Measurements from ENCODE around the gene DNMT1. TPM values are rescaled to one million over a fixed set of nuclear protein-coding genes. Genes with fewer than 3 reads are reported as not detected.

The DNMT1 gene
- total RNA-seq, 2 donors from 2014 or later, result 163 to 189 TPM

DNA sequence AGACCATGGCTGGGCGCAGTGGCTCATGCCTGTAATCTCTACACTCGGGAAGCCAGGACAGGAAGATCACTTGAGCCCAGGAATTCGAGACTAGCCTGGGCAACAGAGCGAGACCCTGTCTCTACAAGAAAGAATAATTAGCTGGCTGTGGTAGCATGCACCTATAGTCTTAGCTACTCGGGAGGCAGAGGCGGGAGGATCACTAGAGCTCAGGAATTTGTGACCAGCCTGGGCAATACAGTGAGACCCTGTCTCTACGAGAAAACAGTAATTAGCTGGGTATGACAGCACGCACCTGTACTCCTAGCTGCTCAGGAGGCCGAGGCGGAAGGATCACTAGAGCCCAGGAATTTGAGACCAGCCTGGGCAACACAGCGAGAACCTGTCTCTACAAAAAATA lies 7.4 kb downstream of the DNMT1 start:
- Histone ChIP-seq H3K27ac (ENCODE audit: low read depth, low read length) (no peak overlapping the region), H3K9me3 (ENCODE audit: control insufficient read depth, low read length) (no peaks in the 10 kb centered on the region), H3K4me3 (ENCODE audit: low read length) (no peak overlapping the region), H3K4me1 (ENCODE audit: control insufficient read depth, insufficient read depth, low read length) (no peaks in the 10 kb centered on the region), H3K36me3 (ENCODE audit: control insufficient read depth, insufficient read depth, low read length) (peaks cover 42% of the 10 kb centered on the region), H3K27me3 (ENCODE audit: control insufficient read depth, insufficient read depth, low read length, poor library complexity, severe bottlenecking) (no peaks in the 10 kb centered on the region), H3K9ac (ENCODE audit: extremely low read depth, low read length, poor library complexity, severe bottlenecking) (no peak overlapping the region)
- Mint-ChIP-seq H3K4me3 (no peak overlapping the region), H3K27me3 (ENCODE audit: insufficient read depth) (no peaks in the 10 kb centered on the region), H3K36me3 (ENCODE audit: low read depth) (peaks cover 21% of the 10 kb centered on the region), H3K4me1 (no peaks in the 10 kb centered on the region), H3K27ac (peak overlapping the region; percentile 26), H3K9me3 (no peaks in the 10 kb centered on the region)
- TF ChIP-seq, protein P1, sequence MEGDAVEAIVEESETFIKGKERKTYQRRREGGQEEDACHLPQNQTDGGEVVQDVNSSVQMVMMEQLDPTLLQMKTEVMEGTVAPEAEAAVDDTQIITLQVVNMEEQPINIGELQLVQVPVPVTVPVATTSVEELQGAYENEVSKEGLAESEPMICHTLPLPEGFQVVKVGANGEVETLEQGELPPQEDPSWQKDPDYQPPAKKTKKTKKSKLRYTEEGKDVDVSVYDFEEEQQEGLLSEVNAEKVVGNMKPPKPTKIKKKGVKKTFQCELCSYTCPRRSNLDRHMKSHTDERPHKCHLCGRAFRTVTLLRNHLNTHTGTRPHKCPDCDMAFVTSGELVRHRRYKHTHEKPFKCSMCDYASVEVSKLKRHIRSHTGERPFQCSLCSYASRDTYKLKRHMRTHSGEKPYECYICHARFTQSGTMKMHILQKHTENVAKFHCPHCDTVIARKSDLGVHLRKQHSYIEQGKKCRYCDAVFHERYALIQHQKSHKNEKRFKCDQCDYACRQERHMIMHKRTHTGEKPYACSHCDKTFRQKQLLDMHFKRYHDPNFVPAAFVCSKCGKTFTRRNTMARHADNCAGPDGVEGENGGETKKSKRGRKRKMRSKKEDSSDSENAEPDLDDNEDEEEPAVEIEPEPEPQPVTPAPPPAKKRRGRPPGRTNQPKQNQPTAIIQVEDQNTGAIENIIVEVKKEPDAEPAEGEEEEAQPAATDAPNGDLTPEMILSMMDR (conservative IDR thresholded peaks at IDR 0.05), result no peak
- 94 to 97% methylated on average over 11 of the region's 11 CpGs for WGBS, 2 experiments (ENCODE audit: insufficient coverage in 1 of 2, insufficient read length in 1 of 2)
- no peak for DNase-seq

DNA sequence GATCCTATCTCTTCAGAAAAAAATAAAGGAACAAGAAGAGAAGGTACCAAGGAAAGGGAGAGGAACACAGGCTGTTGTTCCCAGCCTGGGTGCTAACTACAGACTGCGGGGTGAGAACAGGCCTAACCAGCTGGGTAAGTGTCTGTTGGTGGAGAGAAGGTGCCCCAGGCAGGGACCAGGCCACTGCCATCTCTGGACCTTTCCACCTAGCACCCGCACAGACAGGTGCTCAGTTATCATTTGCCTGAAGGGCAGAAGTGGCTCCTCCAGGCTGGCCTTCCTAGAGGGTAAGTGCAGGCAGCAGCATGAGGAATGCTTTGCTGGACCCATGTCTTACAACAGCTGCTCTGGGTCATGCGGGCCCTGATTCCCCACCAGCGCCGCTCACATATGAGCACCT lies 10.1 kb downstream of the DNMT1 start:
- H3K4me3 ChIP-seq (ENCODE audit: low read length), result no peak overlapping the region
- 86 to 96% methylated on average over 3 to 5 of the region's 5 CpGs for WGBS, 2 experiments (ENCODE audit: insufficient coverage in 1 of 2, insufficient read length in 1 of 2)
- H3K4me1 ChIP-seq (ENCODE audit: control insufficient read depth, insufficient read depth, low read length), result no peaks in the 10 kb centered on the region
- DNase-seq, result no peak
- peaks cover 32% of the 10 kb centered on the region for H3K36me3 Mint-ChIP-seq (ENCODE audit: low read depth)
- no peaks in the 10 kb centered on the region for H3K27me3 Mint-ChIP-seq (ENCODE audit: insufficient read depth)
- no peaks in the 10 kb centered on the region for H3K27me3 ChIP-seq (ENCODE audit: control insufficient read depth, insufficient read depth, low read length, poor library complexity, severe bottlenecking)
- H3K9me3 ChIP-seq (ENCODE audit: control insufficient read depth, low read length), result no peaks in the 10 kb centered on the region
- H3K27ac Mint-ChIP-seq, result peak overlapping the region; percentile 10
- TF ChIP-seq, protein P1 (conservative IDR thresholded peaks at IDR 0.05), result no peak
- no peaks in the 10 kb centered on the region for H3K9me3 Mint-ChIP-seq
- H3K4me1 Mint-ChIP-seq, result no peaks in the 10 kb centered on the region
- H3K36me3 ChIP-seq (ENCODE audit: control insufficient read depth, insufficient read depth, low read length), result peaks cover 48% of the 10 kb centered on the region
- no peak overlapping the region for H3K4me3 Mint-ChIP-seq
- no peak overlapping the region for H3K9ac ChIP-seq (ENCODE audit: extremely low read depth, low read length, poor library complexity, severe bottlenecking)
- H3K27ac ChIP-seq (ENCODE audit: low read depth, low read length), result no peak overlapping the region

DNA sequence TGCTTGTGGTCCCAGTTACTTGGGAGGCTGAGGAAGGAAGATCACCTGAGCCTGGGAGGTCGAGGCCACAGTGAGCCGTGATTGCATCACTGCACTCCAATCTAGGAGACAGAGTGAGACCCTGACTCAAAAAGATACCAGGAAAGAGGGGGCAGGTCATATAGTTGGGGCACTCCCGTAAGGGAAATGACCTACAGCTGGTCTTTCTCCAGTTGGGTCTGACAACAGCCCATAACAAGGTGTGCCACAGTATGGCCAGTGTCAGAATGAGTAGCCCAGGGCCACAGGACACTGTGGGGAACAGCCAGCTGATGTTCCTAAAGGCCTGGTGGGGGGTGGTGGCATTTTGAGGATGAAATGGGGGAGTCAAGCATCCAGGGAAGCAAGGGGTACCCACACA lies 10.8 kb downstream of the DNMT1 start:
- peaks cover 36% of the 10 kb centered on the region for H3K36me3 Mint-ChIP-seq (ENCODE audit: low read depth)
- Histone ChIP-seq H3K27me3 (ENCODE audit: control insufficient read depth, insufficient read depth, low read length, poor library complexity, severe bottlenecking) (no peaks in the 10 kb centered on the region), H3K4me1 (ENCODE audit: control insufficient read depth, insufficient read depth, low read length) (no peaks in the 10 kb centered on the region)

More for the DNA sequence above, 10.8 kb downstream of the DNMT1 start:
- Histone ChIP-seq H3K4me3 (ENCODE audit: low read length) (no peak overlapping the region), H3K9ac (ENCODE audit: extremely low read depth, low read length, poor library complexity, severe bottlenecking) (no peak overlapping the region), H3K36me3 (ENCODE audit: control insufficient read depth, insufficient read depth, low read length) (peaks cover 53% of the 10 kb centered on the region), H3K9me3 (ENCODE audit: control insufficient read depth, low read length) (no peaks in the 10 kb centered on the region), H3K27ac (ENCODE audit: low read depth, low read length) (no peak overlapping the region)
- Mint-ChIP-seq H3K27me3 (ENCODE audit: insufficient read depth) (no peaks in the 10 kb centered on the region), H3K27ac (peak overlapping the region; percentile 10), H3K9me3 (no peaks in the 10 kb centered on the region), H3K4me3 (no peak overlapping the region), H3K4me1 (no peaks in the 10 kb centered on the region)
- TF ChIP-seq, protein P1 (conservative IDR thresholded peaks at IDR 0.05), result no peak
- DNase-seq, result no peak
- 93 to 100% methylated on average over 3 of the region's 3 CpGs for WGBS, 2 experiments (ENCODE audit: insufficient coverage in 1 of 2, insufficient read length in 1 of 2)
